ENCODE measurements around the gene SPOCK1.

- TF ChIP-seq CTCF (IDR thresholded peaks at IDR 0.05) = no peak
- TF ChIP-seq POLR2A (IDR thresholded peaks at IDR 0.05) = no peak
These were observed 133.8 kb downstream of the SPOCK1 start for GRCh38 chr5:137365126-137365865.

Data from Peyer's patch (tissue), 4 donors.